Fibroblast of villous mesenchyme (primary cell): Measurements from ENCODE around the gene MAGI1. TPM values are rescaled to one million over a fixed set of nuclear protein-coding genes. Genes with fewer than 3 reads are reported as not detected.
A peak's percentile ranks its signal among the peaks of the same experiment; 100 is the strongest.

Source experiments
- DNase-seq: peaks from one replicate; pipeline ENCODE4 v3.0.0-alpha.2; 2010; ENCODE audit warnings: low read depth
- H3K4me3 ChIP-seq: 2 replicates; pipeline ENCODE4 v1.5.1; 2011; ENCODE audit warnings: low read depth, mild to moderate bottlenecking, low read length
- total RNA-seq: library from RNA; depleted of rRNA; stranded (reverse); fragments of >200 nt; gene quantifications from 2 replicates; pipeline ENCODE4 v1.2.3, GENCODE V29; 2012
- TF ChIP-seq, protein P1 (sequence below): IDR thresholded peaks from 2 replicates; pipeline ENCODE4 v1.5.1; 2012; ENCODE audit warnings: low read depth, mild to moderate bottlenecking, low read length; ENCODE audit not compliant: insufficient read depth

The MAGI1 gene
- total RNA-seq, 1 donor: 20.7 TPM

GRCh38 chr3:65928110-65928509, 110.6 kb downstream of the MAGI1 start:
- no peak for DNase-seq
- TF ChIP-seq, protein P1, sequence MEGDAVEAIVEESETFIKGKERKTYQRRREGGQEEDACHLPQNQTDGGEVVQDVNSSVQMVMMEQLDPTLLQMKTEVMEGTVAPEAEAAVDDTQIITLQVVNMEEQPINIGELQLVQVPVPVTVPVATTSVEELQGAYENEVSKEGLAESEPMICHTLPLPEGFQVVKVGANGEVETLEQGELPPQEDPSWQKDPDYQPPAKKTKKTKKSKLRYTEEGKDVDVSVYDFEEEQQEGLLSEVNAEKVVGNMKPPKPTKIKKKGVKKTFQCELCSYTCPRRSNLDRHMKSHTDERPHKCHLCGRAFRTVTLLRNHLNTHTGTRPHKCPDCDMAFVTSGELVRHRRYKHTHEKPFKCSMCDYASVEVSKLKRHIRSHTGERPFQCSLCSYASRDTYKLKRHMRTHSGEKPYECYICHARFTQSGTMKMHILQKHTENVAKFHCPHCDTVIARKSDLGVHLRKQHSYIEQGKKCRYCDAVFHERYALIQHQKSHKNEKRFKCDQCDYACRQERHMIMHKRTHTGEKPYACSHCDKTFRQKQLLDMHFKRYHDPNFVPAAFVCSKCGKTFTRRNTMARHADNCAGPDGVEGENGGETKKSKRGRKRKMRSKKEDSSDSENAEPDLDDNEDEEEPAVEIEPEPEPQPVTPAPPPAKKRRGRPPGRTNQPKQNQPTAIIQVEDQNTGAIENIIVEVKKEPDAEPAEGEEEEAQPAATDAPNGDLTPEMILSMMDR: no peak
- no peak overlapping the region for H3K4me3 ChIP-seq

DNA sequence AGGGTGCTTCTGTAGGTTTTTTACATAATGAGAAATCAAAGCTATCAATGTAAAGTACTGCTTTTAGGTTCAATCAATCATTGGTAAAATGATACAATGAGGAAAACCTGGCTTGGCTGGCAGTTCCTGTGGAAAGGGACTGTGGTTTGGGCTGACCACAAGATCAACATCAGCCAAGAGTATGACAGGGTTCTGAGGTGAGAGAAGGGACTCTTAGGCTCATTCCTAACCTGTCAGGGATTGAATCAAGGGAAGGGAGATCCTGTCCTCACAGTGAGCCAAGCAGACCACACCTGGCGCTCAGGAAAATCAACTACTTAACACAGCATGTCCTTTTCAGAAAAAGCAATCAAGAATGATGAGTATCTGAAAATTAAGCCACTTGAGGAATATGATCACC, 111.1 kb downstream of the MAGI1 start:
- DNase-seq: no peak
- TF ChIP-seq, protein P1: no peak
- H3K4me3 ChIP-seq: no peak overlapping the region

DNA sequence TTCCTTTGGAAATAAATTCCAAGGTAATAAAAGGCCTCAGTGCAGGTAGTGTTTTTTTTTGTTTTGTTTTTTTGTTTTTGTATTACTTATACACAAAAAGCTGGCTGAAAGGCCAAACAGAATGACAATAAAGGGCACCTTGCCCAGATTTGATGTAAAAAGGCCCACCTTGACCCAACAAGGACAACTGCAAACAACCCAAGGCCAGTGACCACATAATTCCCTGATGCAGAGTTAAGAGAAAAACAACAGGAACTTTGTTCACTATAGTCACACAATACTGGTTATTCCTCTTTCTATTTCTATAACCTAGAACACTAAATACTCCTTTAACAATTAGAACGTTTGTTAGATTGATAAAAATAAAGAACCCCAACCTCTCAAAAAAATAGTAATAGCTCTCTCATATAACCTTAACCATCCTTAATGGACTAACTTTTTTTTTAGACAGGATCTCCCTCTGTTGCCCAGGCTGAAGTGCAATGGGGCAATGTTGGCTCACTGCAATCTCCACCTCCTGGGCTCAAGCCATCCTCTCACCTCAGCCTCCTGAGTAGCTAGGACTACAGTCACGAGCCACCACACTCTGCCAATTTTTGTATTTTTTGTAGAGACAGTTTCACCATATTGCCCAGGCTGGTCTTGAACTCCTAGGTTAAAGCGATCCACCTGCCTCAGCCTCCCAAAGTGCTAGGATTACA, 113.3 kb downstream of the MAGI1 start:
- H3K4me3 ChIP-seq: no peak overlapping the region
- TF ChIP-seq, protein P1: no peak
- DNase-seq: no peak

DNA sequence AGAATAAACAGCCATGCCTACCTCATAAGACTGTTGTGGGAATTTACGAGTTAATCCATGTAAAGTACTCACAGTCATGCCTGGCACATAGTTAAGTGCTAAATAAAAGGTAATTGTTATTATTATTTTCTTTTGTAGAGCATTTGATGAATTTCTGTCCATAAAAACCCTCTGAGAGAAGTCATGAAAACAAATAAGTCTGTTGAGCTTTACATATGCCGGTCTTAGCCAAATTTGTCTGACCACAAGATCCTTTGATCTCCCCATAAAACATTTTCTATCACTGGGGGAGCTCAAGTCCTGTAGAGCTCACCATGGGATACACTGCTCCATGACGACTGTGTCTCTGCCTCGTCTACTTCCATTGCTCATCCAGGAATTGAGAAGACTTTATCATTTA, 114.0 kb downstream of the MAGI1 start:
- TF ChIP-seq, protein P1: no peak
- peak; percentile 22 for DNase-seq
- H3K4me3 ChIP-seq: no peak overlapping the region

- TF ChIP-seq, protein P1: no peak
- H3K4me3 ChIP-seq: no peak overlapping the region
- DNase-seq: no peak
These were observed 116.3 kb downstream of the MAGI1 start for GRCh38 chr3:65922441-65922840.

- TF ChIP-seq, protein P1: no peak
- no peak for DNase-seq
These were observed 118.9 kb downstream of the MAGI1 start for GRCh38 chr3:65919826-65920225.

GRCh38 chr3:65915477-65915876, 123.2 kb downstream of the MAGI1 start:
- no peak overlapping the region for H3K4me3 ChIP-seq

More at GRCh38 chr3:65919826-65920225, 118.9 kb downstream of the MAGI1 start:
- no peak overlapping the region for H3K4me3 ChIP-seq

More at GRCh38 chr3:65915477-65915876, 123.2 kb downstream of the MAGI1 start:
- no peak for DNase-seq
- TF ChIP-seq, protein P1: no peak
